ENCODE results near the gene LMF1.
"Not testable (repeated sequence)": the region's sequence is repeated elsewhere in the genome, so short reads cannot be mapped to it uniquely, and the experiment has no call there.

Gene LMF1

DNA sequence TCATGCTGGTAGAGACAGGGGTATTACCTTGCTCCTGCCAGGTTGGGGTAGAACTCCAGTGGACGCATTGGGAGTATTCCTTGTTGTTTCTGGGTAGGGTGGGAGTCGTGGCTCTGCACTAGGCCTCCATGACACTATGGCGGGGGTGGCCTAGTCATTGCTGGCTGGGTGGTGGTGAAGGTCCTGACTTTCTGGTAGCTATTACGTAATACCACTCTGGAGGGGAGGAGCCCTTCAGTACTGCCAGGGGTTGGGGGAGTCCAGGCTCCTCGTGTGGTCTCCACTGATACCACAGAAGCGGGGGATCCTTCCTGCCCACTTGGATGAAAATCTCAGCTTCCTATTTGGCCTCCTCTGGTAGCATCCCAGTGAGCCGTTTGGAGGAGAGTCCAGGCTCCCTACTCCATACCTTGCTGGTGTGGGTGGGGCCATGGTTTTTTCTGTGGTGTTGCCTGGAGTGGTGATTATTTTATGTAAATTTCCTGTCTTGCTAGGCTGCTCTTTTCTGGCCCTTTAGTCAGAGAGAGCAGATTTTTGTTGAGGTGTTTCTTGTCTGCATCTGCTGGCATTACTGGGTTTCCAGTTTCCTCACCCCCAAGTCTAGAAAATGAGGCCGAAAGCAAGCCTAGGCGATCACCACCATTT lies 104.4 kb downstream of the LMF1 start:
- Histone ChIP-seq H3K4me1 (ENCODE audit: control insufficient read depth, insufficient read depth, low read length, poor library complexity, severe bottlenecking) (no peaks in the 10 kb centered on the region), H3K36me3 (ENCODE audit: control insufficient read depth, insufficient read depth, low read length) (no peaks in the 10 kb centered on the region), H3K27ac (ENCODE audit: low read depth, low read length, severe bottlenecking) (no peak overlapping the region), H3K4me3 (ENCODE audit: extremely low read depth, insufficient read depth, low read length, poor library complexity, severe bottlenecking) (no peak overlapping the region), H3K9me3 (ENCODE audit: control insufficient read depth, low read length) (no peaks in the 10 kb centered on the region)
- 84 to 98% methylated on average over 5 to 6 of the region's 9 CpGs for WGBS, 2 experiments (ENCODE audit: insufficient coverage in 2 of 2)

DNA sequence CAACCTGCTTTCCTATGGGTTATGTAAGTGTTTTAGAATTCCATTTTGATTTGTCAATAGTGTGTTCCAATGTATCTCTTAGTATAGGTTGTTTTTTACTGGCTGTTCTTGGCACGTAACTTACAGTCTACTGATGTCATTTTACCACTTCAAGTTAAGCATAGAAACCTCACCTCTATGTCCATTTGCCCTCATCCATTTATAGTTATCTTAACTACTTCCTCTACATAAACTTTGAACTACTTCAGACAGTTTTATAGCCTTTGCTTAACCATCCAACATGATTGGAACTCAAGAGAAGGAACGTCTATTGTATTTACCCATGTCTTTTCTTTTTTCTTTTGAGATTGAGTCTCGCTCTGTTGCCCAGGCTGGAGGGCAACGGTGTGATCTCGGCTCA lies 105.8 kb downstream of the LMF1 start:
- Histone ChIP-seq H3K9me3 (ENCODE audit: control insufficient read depth, low read length) (no peaks in the 10 kb centered on the region), H3K27ac (ENCODE audit: low read depth, low read length, severe bottlenecking) (no peak overlapping the region), H3K4me1 (ENCODE audit: control insufficient read depth, insufficient read depth, low read length, poor library complexity, severe bottlenecking) (no peaks in the 10 kb centered on the region), H3K4me3 (ENCODE audit: extremely low read depth, insufficient read depth, low read length, poor library complexity, severe bottlenecking) (no peak overlapping the region), H3K36me3 (ENCODE audit: control insufficient read depth, insufficient read depth, low read length) (no peaks in the 10 kb centered on the region)
- WGBS, 2 experiments (ENCODE audit: insufficient coverage in 2 of 2), result 82 to 92% methylated on average over 4 of the region's 5 CpGs

DNA sequence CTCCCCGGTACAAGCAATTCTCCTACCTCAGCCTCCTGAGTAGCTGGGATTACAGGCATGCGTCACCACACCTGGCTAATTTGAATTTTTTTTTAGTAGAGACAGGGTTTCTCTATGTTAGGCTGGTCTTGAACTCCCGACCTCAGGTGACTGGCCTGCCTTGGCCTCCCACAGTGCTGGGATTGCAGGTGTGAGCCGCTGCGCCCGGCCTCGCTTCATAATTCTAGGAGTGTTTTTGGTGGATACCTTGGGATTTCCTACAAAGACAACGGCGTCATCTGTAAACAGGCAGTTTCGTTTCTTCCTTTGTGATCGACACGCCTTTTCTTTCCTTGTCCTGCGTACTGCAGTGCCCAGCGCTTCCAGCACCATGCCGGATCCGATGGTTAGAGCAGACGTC lies 109.3 kb downstream of the LMF1 start:
- H3K9me3 ChIP-seq (ENCODE audit: control insufficient read depth, low read length), result peaks cover 6% of the 10 kb centered on the region
- H3K36me3 ChIP-seq (ENCODE audit: control insufficient read depth, insufficient read depth, low read length), result no peaks in the 10 kb centered on the region
- H3K27ac ChIP-seq (ENCODE audit: low read depth, low read length, severe bottlenecking), result no peak overlapping the region
- H3K4me1 ChIP-seq (ENCODE audit: control insufficient read depth, insufficient read depth, low read length, poor library complexity, severe bottlenecking), result no peaks in the 10 kb centered on the region
- no peak overlapping the region for H3K4me3 ChIP-seq (ENCODE audit: extremely low read depth, insufficient read depth, low read length, poor library complexity, severe bottlenecking)
- WGBS, 2 experiments (ENCODE audit: insufficient coverage in 2 of 2), result 94 to 96% methylated on average over 14 to 17 of the region's 17 CpGs

DNA sequence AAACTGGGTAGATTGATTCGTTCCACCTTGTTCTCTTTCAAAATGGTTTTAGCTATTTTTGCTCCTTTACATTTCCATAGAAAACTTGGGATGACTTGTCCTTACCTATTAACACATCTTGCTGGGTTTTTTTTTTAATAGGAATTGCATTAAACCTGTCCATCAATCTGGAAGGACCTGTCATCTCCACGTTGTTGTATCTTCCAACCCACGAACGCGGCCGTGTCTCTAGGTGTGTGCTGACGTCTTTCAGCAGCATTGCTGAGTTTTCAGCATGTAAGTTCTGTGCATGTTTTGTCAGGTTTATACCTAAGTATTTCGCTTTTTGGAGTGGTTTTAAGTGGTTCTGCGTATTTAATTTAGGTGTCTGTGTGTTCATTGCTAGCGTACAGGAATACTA lies 109.9 kb downstream of the LMF1 start:
- H3K36me3 ChIP-seq (ENCODE audit: control insufficient read depth, insufficient read depth, low read length), result no peaks in the 10 kb centered on the region
- H3K4me1 ChIP-seq (ENCODE audit: control insufficient read depth, insufficient read depth, low read length, poor library complexity, severe bottlenecking), result no peaks in the 10 kb centered on the region
- no peak overlapping the region for H3K27ac ChIP-seq (ENCODE audit: low read depth, low read length, severe bottlenecking)
- H3K9me3 ChIP-seq (ENCODE audit: control insufficient read depth, low read length), result peaks cover 6% of the 10 kb centered on the region
- 95 to 97% methylated on average over 5 to 6 of the region's 10 CpGs for WGBS, 2 experiments (ENCODE audit: insufficient coverage in 2 of 2)
- H3K4me3 ChIP-seq (ENCODE audit: extremely low read depth, insufficient read depth, low read length, poor library complexity, severe bottlenecking), result no peak overlapping the region

DNA sequence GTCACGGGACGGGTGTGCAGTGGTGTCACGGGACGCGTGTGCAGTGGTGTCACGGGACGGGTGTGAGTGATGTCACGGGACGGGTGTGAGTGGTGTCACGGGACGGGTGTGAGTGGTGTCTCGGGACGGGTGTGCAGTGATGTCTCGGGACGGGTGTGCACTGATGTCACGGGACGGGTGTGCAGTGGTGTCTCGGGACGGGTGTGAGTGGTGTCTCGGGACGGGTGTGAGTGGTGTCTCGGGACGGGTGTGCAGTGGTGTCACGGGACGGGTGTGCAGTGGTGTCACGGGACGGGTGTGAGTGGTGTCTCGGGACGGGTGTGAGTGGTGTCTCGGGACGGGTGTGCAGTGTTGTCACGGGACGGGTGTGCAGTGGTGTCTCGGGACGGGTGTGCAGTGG lies 111.8 kb downstream of the LMF1 start:
- not testable (repeated sequence) for H3K36me3 ChIP-seq (ENCODE audit: control insufficient read depth, insufficient read depth, low read length); H3K4me3 ChIP-seq (ENCODE audit: extremely low read depth, insufficient read depth, low read length, poor library complexity, severe bottlenecking); H3K27ac ChIP-seq (ENCODE audit: low read depth, low read length, severe bottlenecking); H3K4me1 ChIP-seq (ENCODE audit: control insufficient read depth, insufficient read depth, low read length, poor library complexity, severe bottlenecking); H3K9me3 ChIP-seq (ENCODE audit: control insufficient read depth, low read length)
- WGBS, 2 experiments (ENCODE audit: insufficient coverage in 2 of 2), result 93 to 98% methylated on average over 23 to 25 of the region's 35 CpGs

DNA sequence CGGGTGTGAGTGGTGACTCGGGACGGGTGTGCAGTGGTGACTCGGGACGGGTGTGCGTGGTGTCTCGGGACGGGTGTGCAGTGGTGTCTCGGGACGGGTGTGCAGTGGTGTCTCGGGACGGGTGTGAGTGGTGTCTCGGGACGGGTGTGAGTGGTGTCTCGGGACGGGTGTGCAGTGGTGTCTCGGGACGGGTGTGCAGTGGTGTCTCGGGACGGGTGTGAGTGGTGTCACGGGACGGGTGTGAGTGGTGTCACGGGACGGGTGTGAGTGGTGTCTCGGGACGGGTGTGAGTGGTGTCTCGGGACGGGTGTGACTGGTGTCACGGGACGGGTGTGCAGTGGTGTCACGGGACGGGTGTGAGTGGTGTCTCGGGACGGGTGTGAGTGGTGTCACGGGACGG lies 112.3 kb downstream of the LMF1 start:
- not testable (repeated sequence) for H3K4me3 ChIP-seq (ENCODE audit: extremely low read depth, insufficient read depth, low read length, poor library complexity, severe bottlenecking); H3K4me1 ChIP-seq (ENCODE audit: control insufficient read depth, insufficient read depth, low read length, poor library complexity, severe bottlenecking); H3K36me3 ChIP-seq (ENCODE audit: control insufficient read depth, insufficient read depth, low read length); H3K27ac ChIP-seq (ENCODE audit: low read depth, low read length, severe bottlenecking); H3K9me3 ChIP-seq (ENCODE audit: control insufficient read depth, low read length)
- WGBS, 2 experiments (ENCODE audit: insufficient coverage in 2 of 2), result 96 to 98% methylated on average over 19 to 32 of the region's 36 CpGs

DNA sequence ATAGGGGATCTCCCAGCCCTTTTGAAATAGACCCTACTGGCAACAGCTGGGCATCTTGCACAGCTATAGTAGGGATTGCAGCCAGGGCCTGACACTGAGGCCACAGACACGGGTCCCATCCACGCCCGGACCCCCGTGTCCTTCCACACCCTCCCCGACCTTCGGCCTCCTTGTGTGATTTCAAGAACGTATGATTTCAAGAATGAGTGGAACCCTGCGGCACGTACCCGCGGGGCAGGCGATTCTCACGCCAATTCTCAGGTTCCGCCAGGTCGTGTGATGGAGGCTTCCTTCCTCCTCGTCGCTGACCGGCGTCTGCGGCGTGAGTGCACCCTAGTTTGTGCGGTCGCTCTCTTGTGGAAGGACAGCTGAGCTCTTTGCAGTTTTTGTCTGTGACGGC lies 114.0 kb downstream of the LMF1 start:
- 98 to 99% methylated on average over 23 to 24 of the region's 24 CpGs for WGBS, 2 experiments (ENCODE audit: insufficient coverage in 2 of 2)
- Histone ChIP-seq H3K4me3 (ENCODE audit: extremely low read depth, insufficient read depth, low read length, poor library complexity, severe bottlenecking) (no peak overlapping the region), H3K9me3 (ENCODE audit: control insufficient read depth, low read length) (peaks cover 9% of the 10 kb centered on the region), H3K27ac (ENCODE audit: low read depth, low read length, severe bottlenecking) (no peak overlapping the region), H3K4me1 (ENCODE audit: control insufficient read depth, insufficient read depth, low read length, poor library complexity, severe bottlenecking) (no peaks in the 10 kb centered on the region), H3K36me3 (ENCODE audit: control insufficient read depth, insufficient read depth, low read length) (no peaks in the 10 kb centered on the region)

DNA sequence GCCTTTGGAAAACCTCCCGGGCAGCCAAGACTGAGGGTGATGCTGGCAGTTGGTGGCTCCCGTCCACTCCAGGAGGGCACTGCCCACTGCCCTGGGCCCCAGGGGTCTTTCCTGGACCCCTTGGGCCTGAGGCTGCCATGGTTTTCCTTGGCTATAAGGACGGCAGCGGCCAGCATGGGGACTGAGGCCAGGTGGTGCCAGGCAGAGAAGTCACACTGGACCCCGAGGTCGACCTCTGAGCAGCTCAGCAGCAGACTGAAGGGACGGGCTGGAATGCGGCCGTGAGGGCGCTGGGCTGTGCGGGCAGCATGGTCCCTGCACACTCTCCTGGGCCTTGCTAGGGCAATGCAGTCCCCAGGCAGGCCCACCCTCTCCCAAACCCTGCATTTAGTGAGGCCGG lies 114.7 kb downstream of the LMF1 start:
- Histone ChIP-seq H3K27ac (ENCODE audit: low read depth, low read length, severe bottlenecking) (no peak overlapping the region), H3K4me3 (ENCODE audit: extremely low read depth, insufficient read depth, low read length, poor library complexity, severe bottlenecking) (no peak overlapping the region), H3K4me1 (ENCODE audit: control insufficient read depth, insufficient read depth, low read length, poor library complexity, severe bottlenecking) (no peaks in the 10 kb centered on the region), H3K9me3 (ENCODE audit: control insufficient read depth, low read length) (peaks cover 16% of the 10 kb centered on the region), H3K36me3 (ENCODE audit: control insufficient read depth, insufficient read depth, low read length) (no peaks in the 10 kb centered on the region)
- WGBS, 2 experiments (ENCODE audit: insufficient coverage in 2 of 2), result 93% methylated on average over 6 to 12 of the region's 12 CpGs

DNA sequence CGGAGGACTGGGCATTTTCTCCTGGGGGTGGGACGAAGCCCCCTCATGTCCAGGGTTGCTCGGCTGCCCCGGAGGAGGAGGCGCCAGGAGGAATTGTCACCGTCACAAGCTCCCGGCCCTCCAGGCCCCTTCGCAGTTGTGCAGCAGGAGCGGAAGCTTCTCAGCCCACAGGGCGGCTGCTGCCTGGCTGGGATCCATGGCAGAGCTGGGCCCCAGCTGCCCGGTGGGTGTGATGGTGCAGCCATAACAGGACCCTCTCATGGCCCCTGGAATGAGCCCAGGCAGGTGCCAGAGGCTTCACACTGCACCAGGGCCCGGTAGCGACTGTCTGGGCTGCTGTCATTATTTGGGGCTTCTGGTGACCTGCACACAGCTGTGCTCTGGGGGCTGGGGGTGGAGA lies 115.3 kb downstream of the LMF1 start:
- no peak overlapping the region for H3K4me3 ChIP-seq (ENCODE audit: extremely low read depth, insufficient read depth, low read length, poor library complexity, severe bottlenecking)
- 93 to 94% methylated on average over 12 to 13 of the region's 13 CpGs for WGBS, 2 experiments (ENCODE audit: insufficient coverage in 2 of 2)
- H3K36me3 ChIP-seq (ENCODE audit: control insufficient read depth, insufficient read depth, low read length), result no peaks in the 10 kb centered on the region
- H3K4me1 ChIP-seq (ENCODE audit: control insufficient read depth, insufficient read depth, low read length, poor library complexity, severe bottlenecking), result no peaks in the 10 kb centered on the region
- peaks cover 22% of the 10 kb centered on the region for H3K9me3 ChIP-seq (ENCODE audit: control insufficient read depth, low read length)
- H3K27ac ChIP-seq (ENCODE audit: low read depth, low read length, severe bottlenecking), result no peak overlapping the region

DNA sequence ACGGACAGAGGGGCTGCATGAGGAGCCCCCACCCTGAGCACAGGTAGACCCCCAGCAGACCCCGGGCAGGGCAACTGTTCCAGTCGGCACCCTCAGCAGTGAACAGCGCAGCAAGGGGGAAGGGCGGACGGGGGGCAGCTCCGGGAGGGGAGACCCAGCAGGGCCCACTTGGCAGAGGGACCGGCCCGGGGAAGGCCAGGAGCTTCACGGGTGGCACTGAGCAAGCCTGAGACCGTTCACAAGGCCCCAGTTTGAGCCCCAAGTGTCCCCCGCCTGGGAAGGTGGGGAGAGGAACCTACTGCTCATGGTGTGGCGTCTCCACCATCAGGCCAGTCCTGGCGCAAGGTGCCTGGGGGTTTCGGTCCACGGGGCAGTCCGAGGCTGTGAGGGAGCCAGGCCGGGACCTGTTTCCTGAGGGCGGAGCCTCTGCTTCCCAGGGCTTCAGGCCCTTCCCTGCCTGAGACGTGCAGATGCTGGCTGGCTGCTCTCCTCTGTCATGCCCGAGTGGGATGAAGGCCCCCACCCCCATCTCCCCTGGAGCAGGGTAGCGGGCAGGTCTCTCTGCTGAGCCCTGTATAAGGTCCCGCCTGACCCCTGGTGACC lies 115.9 kb downstream of the LMF1 start:
- Histone ChIP-seq H3K27ac (ENCODE audit: low read depth, low read length, severe bottlenecking) (no peak overlapping the region), H3K36me3 (ENCODE audit: control insufficient read depth, insufficient read depth, low read length) (no peaks in the 10 kb centered on the region)
- WGBS, 2 experiments (ENCODE audit: insufficient coverage in 2 of 2), result 90 to 91% methylated on average over 17 to 23 of the region's 23 CpGs

DNA sequence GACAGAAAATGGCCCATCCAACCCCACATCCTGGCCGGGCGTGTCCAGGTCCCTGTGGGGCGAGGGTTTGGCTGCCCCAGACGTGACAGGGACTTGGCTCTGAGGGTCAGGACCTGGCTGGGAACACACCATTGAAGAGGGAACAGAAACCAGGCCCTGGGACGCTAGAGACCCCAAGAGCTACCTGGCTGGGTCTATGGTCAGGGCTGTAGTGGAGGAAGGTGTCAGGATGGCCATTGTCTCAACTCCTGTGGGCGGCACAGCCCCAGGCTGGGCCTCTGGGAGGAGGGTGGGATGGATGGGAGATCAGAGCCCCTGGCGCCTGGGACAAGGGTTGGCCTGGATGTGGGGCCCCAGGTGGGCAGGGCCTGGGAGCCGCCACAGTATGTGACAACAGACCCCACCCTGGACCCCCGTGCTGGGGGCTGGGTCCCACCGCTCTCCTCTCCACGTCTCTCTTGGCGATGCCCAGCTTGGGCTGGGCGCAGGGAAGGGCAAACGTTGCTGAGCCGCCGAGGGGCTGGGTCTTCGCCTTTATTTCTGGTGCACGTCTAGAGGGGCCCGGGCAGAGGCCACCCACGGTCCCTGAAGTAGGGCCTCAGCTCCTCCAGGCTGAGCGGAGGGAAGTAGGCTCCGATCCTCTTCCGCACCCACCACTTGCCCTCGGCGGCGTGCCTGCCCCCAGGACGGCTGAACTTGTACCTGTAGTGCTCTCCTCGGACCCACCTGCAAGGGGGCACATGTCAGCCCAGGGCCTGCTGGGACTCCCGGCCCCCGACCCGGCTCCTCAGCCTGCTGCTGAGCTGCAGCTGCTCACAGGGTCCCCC lies 116.6 kb downstream of the LMF1 start:
- H3K27ac ChIP-seq (ENCODE audit: low read depth, low read length, severe bottlenecking), result no peak overlapping the region
- peaks cover 33% of the 10 kb centered on the region for H3K9me3 ChIP-seq (ENCODE audit: control insufficient read depth, low read length)
- no peaks in the 10 kb centered on the region for H3K36me3 ChIP-seq (ENCODE audit: control insufficient read depth, insufficient read depth, low read length)
- no peak overlapping the region for H3K4me3 ChIP-seq (ENCODE audit: extremely low read depth, insufficient read depth, low read length, poor library complexity, severe bottlenecking)
- WGBS, 2 experiments (ENCODE audit: insufficient coverage in 2 of 2), result 93 to 96% methylated on average over 26 to 28 of the region's 31 CpGs
- H3K4me1 ChIP-seq (ENCODE audit: control insufficient read depth, insufficient read depth, low read length, poor library complexity, severe bottlenecking), result no peaks in the 10 kb centered on the region

More for the DNA sequence above, 115.9 kb downstream of the LMF1 start:
- H3K9me3 ChIP-seq (ENCODE audit: control insufficient read depth, low read length), result peaks cover 27% of the 10 kb centered on the region
- H3K4me3 ChIP-seq (ENCODE audit: extremely low read depth, insufficient read depth, low read length, poor library complexity, severe bottlenecking), result no peak overlapping the region
- H3K4me1 ChIP-seq (ENCODE audit: control insufficient read depth, insufficient read depth, low read length, poor library complexity, severe bottlenecking), result no peaks in the 10 kb centered on the region

Measured in mesodermal cell (in vitro differentiated cells).